Hepatocyte (in vitro differentiated cells): ENCODE results near the gene NKPD1. TPM values are rescaled to one million over a fixed set of nuclear protein-coding genes. Genes with fewer than 3 reads are reported as not detected.
A peak's percentile ranks its signal among the peaks of the same experiment; 100 is the strongest.

ENCODE experiments used
- DNase-seq: peaks from one replicate; pipeline ENCODE4 v3.0.0-alpha.2; 2016; ENCODE audit warnings: low spot score
- H2AFZ ChIP-seq: fragments of 200-600 bp; sonication (generic); 2 replicates; pipeline ENCODE4 v1.6.0; 2016; ENCODE audit warnings: antibody characterized with exemption, mild to moderate bottlenecking
- H3K27ac ChIP-seq: fragments of 200-600 bp; sonication (generic); 2 replicates; pipeline ENCODE4 v1.5.1; 2016; ENCODE audit warnings: mild to moderate bottlenecking
- H3K27me3 ChIP-seq: fragments of 200-600 bp; sonication (generic); 2 replicates; pipeline ENCODE4 v1.6.1; 2016
- H3K36me3 ChIP-seq: fragments of 200-600 bp; sonication (generic); replicated peaks from 2 replicates; pipeline ENCODE4 v1.5.1; 2016; ENCODE audit warnings: low read depth; ENCODE audit not compliant: insufficient read depth
- H3K4me1 ChIP-seq: fragments of 200-600 bp; sonication (generic); 2 replicates; pipeline ENCODE4 v1.5.1; 2016; ENCODE audit warnings: mild to moderate bottlenecking, moderate library complexity; ENCODE audit not compliant: insufficient read depth
- H3K4me2 ChIP-seq: fragments of 200-600 bp; sonication (generic); 2 replicates; pipeline ENCODE4 v1.6.0; 2016
- H3K4me3 ChIP-seq: fragments of 200-600 bp; sonication (generic); 2 replicates; pipeline ENCODE4 v1.5.1; 2016; ENCODE audit warnings: mild to moderate bottlenecking
- H3K79me2 ChIP-seq: fragments of 200-600 bp; sonication (generic); 2 replicates; pipeline ENCODE4 v1.6.0; 2017; ENCODE audit warnings: mild to moderate bottlenecking
- H3K9me2 ChIP-seq: fragments of 200-600 bp; sonication (generic); replicated peaks from 2 replicates; pipeline ENCODE4 v1.6.0; 2017; ENCODE audit warnings: mild to moderate bottlenecking; ENCODE audit not compliant: insufficient read depth
- H3K9me3 ChIP-seq: fragments of 200-600 bp; sonication (generic); 2 replicates; pipeline ENCODE4 v1.5.1; 2016; ENCODE audit warnings: low read depth, mild to moderate bottlenecking
- H4K20me1 ChIP-seq: fragments of 200-600 bp; sonication (generic); 2 replicates; pipeline ENCODE4 v1.6.0; 2016; ENCODE audit warnings: mild to moderate bottlenecking; ENCODE audit not compliant: insufficient read depth, poor library complexity, severe bottlenecking
- EZH2 ChIP-seq: fragments of 200-600 bp; sonication (generic); IDR thresholded peaks from 2 replicates; pipeline ENCODE4 v1.6.1; 2016; ENCODE audit warnings: antibody characterized with exemption, mild to moderate bottlenecking, borderline replicate concordance
- EZH2phosphoT487 ChIP-seq: fragments of 200-600 bp; sonication (generic); IDR thresholded peaks from one replicate; pipeline ENCODE4 v1.6.1; 2018; ENCODE audit warnings: antibody characterized with exemption, mild to moderate bottlenecking, low read depth, moderate library complexity; ENCODE audit not compliant: unreplicated experiment, severe bottlenecking
- WGBS: methylation state at CpG from one replicate; pipeline ENCODE4 v1.1.6; 2016; ENCODE audit warnings: low lambda C conversion rate; ENCODE audit errors: missing lambda C conversion rate; 5-methylcytosine and 5-hydroxymethylcytosine counted together
- polyA plus RNA-seq: library from polyadenylated mRNA; unstranded; fragments of >200 nt; fragmentation: Nextera tagmentation; extraction: Ambion mirVana; gene quantifications from 2 replicates; pipeline ENCODE4 v1.2.1, GENCODE V29; 2016
- total RNA-seq: library from RNA; depleted of rRNA; stranded (reverse); fragments of >200 nt; gene quantifications from 2 replicates; pipeline ENCODE4 v1.2.3, GENCODE V29; 2014
- TF ChIP-seq, protein P1 (sequence below): fragments of 200-600 bp; sonication (generic); IDR thresholded peaks from 2 replicates; pipeline ENCODE4 v1.5.1; 2016; ENCODE audit warnings: antibody characterized with exemption, mild to moderate bottlenecking; ENCODE audit not compliant: poor library complexity

The NKPD1 gene
- total and polyA plus RNA-seq, 2 experiments from 2014 or later = 0.27 to 0.50 TPM

DNA sequence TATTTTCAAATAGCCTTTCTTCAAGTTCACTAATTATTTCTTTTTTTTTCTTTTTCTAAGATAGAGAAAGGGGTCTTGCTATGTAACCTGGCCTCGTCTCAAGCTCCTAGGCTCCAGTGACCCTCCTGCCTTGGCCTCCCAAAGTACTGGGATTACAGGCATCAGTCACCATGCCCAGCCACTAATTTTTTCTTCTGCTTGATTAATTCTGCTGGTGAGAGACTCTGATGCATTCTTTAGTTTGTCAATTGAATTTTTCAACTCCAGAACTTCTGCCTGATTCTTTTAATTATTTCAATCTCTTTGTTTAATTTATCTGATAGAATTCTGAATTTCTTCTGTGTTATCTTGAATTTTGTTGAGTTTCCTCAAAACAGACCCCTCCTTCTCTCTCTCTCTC lies 29.2 kb upstream of the NKPD1 start:
- H3K27ac ChIP-seq = no peak overlapping the region
- H2AFZ ChIP-seq = no peak overlapping the region
- no peaks in the 10 kb centered on the region for H4K20me1 ChIP-seq
- H3K27me3 ChIP-seq = no peaks in the 10 kb centered on the region
- DNase-seq = no peak
- no peaks in the 10 kb centered on the region for H3K9me2 ChIP-seq
- H3K79me2 ChIP-seq = no peaks in the 10 kb centered on the region
- H3K4me2 ChIP-seq = no peak overlapping the region
- no peaks in the 10 kb centered on the region for H3K36me3 ChIP-seq
- H3K9me3 ChIP-seq = no peaks in the 10 kb centered on the region
- H3K4me3 ChIP-seq = no peak overlapping the region
- WGBS = 79% methylated on average over 1 of the region's 1 CpG
- no peaks in the 10 kb centered on the region for H3K4me1 ChIP-seq
- TF ChIP-seq, protein P1, sequence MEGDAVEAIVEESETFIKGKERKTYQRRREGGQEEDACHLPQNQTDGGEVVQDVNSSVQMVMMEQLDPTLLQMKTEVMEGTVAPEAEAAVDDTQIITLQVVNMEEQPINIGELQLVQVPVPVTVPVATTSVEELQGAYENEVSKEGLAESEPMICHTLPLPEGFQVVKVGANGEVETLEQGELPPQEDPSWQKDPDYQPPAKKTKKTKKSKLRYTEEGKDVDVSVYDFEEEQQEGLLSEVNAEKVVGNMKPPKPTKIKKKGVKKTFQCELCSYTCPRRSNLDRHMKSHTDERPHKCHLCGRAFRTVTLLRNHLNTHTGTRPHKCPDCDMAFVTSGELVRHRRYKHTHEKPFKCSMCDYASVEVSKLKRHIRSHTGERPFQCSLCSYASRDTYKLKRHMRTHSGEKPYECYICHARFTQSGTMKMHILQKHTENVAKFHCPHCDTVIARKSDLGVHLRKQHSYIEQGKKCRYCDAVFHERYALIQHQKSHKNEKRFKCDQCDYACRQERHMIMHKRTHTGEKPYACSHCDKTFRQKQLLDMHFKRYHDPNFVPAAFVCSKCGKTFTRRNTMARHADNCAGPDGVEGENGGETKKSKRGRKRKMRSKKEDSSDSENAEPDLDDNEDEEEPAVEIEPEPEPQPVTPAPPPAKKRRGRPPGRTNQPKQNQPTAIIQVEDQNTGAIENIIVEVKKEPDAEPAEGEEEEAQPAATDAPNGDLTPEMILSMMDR = no peak
- TF ChIP-seq EZH2phosphoT487 = no peak
- TF ChIP-seq EZH2 = no peak

DNA sequence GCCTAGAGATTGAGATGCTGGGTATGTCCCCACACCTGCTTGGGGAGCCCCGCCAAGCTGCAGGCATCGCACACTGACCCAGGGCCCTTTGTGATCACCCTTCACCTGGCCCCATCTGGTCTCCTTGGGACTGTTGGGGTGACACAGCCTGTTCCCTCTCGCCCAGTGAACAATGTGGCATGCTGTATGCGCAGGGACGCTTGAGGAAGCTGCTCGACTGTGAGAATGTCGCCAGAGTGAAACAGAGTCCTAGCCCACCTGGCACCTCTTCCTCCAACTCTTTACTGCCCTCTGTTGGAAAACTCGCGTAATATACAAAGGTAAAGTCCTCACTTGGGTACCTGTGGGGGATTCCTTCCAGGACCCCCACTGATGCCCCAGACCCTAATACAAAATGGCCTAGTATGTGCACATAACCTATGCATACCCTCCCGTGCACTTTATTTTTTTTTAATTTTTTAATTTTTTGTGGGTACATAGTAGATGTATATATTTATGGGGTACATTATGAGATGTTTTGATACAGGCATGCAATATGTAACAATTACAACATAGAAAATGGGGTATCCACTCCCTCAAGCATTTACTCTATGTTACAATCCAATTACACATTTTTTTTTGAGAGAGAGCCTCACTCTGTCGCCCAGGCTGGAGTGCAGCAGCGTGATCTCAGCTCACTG lies 26.8 kb upstream of the NKPD1 start:
- no peaks in the 10 kb centered on the region for H3K27me3 ChIP-seq

DNA sequence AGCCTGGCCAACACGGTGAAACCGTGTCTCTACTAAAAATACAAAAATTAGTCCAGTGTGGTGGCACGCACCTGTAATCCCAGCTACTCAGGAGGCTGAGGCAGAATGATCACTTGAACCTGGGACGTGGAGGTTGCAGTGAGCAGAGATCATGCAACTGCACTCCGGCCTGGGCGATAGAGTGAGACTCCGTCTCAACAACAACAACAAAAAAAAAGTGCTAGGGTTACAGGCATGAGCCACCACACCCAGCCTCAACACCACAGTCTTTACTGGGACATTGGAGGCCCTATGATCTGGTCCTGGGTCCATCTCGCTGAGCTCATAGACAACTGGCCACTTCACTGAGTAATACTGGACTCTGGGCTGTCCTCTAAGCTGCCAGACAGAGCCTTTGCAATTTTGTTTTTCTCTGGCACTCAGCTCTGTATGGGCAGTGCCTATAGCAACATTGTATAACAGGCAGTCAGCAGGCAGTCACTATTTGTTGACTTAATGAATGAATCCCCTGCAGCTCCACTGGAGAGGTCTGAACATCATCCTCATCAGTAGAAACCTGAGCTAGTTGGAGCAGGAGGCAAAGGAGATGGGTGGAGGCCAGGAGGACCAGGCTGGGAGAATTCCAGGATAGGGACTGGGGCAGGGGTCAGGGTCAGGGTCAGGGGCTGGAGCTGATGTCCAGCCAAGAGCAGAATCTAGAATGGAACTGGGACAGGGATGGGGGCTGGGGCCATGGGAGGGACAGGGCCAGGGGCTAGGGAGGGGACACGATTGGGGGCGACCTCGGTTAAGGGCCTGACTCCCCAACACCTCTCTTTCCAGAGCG lies 25.9 kb upstream of the NKPD1 start:
- H4K20me1 ChIP-seq = no peaks in the 10 kb centered on the region
- H3K36me3 ChIP-seq = no peaks in the 10 kb centered on the region
- no peaks in the 10 kb centered on the region for H3K9me3 ChIP-seq
- no peak for DNase-seq
- no peaks in the 10 kb centered on the region for H3K27me3 ChIP-seq
- H3K27ac ChIP-seq = no peak overlapping the region
- peaks cover 10% of the 10 kb centered on the region for H3K79me2 ChIP-seq
- no peaks in the 10 kb centered on the region for H3K9me2 ChIP-seq
- no peak for TF ChIP-seq EZH2
- TF ChIP-seq EZH2phosphoT487 = no peak
- TF ChIP-seq, protein P1 = no peak
- H3K4me2 ChIP-seq = no peak overlapping the region
- no peak overlapping the region for H3K4me3 ChIP-seq
- no peak overlapping the region for H2AFZ ChIP-seq
- 89% methylated on average over 12 of the region's 12 CpGs for WGBS
- H3K4me1 ChIP-seq = no peaks in the 10 kb centered on the region

More for the DNA sequence above, 26.8 kb upstream of the NKPD1 start:
- Histone ChIP-seq H4K20me1 (no peaks in the 10 kb centered on the region), H3K36me3 (no peaks in the 10 kb centered on the region), H3K4me2 (no peak overlapping the region), H3K9me2 (no peaks in the 10 kb centered on the region), H3K4me1 (no peaks in the 10 kb centered on the region), H3K79me2 (peaks cover 2% of the 10 kb centered on the region), H3K27ac (no peak overlapping the region), H3K9me3 (no peaks in the 10 kb centered on the region), H2AFZ (no peak overlapping the region), H3K4me3 (no peak overlapping the region)
- peak; percentile 61 for DNase-seq
- TF ChIP-seq, protein P1 = peak; percentile 51
- no peak for TF ChIP-seq EZH2
- WGBS = 42% methylated on average over 12 of the region's 12 CpGs
